Activated naive CD8-positive, alpha-beta T cell treated with anti-CD3 and anti-CD28 coated beads for 36 hours (primary cell): Measurements from ENCODE around the gene TOX2. TPM values are rescaled to one million over a fixed set of nuclear protein-coding genes. Genes with fewer than 3 reads are reported as not detected.

Experiments used
- DNase-seq: peaks from one replicate; pipeline ENCODE4 v3.0.0; 2021
- H3K27ac Mint-ChIP-seq: one replicate; pipeline ENCODE4 v1.8.0; 2022; ENCODE audit warnings: mild to moderate bottlenecking, moderate library complexity, mixed read lengths
- H3K27me3 Mint-ChIP-seq: one replicate; pipeline ENCODE4 v1.8.0; 2022; ENCODE audit warnings: mild to moderate bottlenecking, mixed read lengths
- H3K36me3 Mint-ChIP-seq: one replicate; pipeline ENCODE4 v1.8.0; 2021; ENCODE audit warnings: mild to moderate bottlenecking, mixed read lengths
- H3K4me1 Mint-ChIP-seq: one replicate; pipeline ENCODE4 v1.8.0; 2021; ENCODE audit warnings: mixed read lengths
- H3K4me3 Mint-ChIP-seq: one replicate; pipeline ENCODE4 v1.8.0; 2022; ENCODE audit warnings: mild to moderate bottlenecking, moderate library complexity, mixed read lengths
- H3K9me3 Mint-ChIP-seq: one replicate; pipeline ENCODE4 v1.8.0; 2022; ENCODE audit warnings: mixed read lengths
- total RNA-seq, 2 experiments: library from RNA; stranded (reverse); gene quantifications; one replicate each; pipeline ENCODE4 v1.2.3, GENCODE V29; 2021

Gene TOX2
- total RNA-seq, 2 experiments from 2014 or later = 0.45 to 0.52 TPM

- Mint-ChIP-seq H3K27me3 (peaks cover 12% of the 10 kb centered on the region), H3K4me1 (peaks cover 21% of the 10 kb centered on the region), H3K4me3 (no peak overlapping the region), H3K36me3 (no peaks in the 10 kb centered on the region), H3K27ac (no peak overlapping the region), H3K9me3 (no peaks in the 10 kb centered on the region)
- DNase-seq = no peak
Measured at GRCh38 chr20:44024820-44025580, 110.3 kb downstream of the TOX2 start.

- Mint-ChIP-seq H3K4me3 (no peak overlapping the region), H3K9me3 (no peaks in the 10 kb centered on the region), H3K4me1 (peaks cover 20% of the 10 kb centered on the region), H3K27me3 (peaks cover 12% of the 10 kb centered on the region), H3K36me3 (no peaks in the 10 kb centered on the region), H3K27ac (no peak overlapping the region)
- no peak for DNase-seq
Measured at GRCh38 chr20:44025756-44026155, 111.1 kb downstream of the TOX2 start.

GRCh38 chr20:44026647-44027342 is 112.1 kb downstream of the TOX2 start:
- no peak overlapping the region for H3K4me3 Mint-ChIP-seq
- H3K9me3 Mint-ChIP-seq = no peaks in the 10 kb centered on the region
- peaks cover 12% of the 10 kb centered on the region for H3K27me3 Mint-ChIP-seq
- DNase-seq = no peak
- H3K27ac Mint-ChIP-seq = no peak overlapping the region
- H3K4me1 Mint-ChIP-seq = peaks cover 19% of the 10 kb centered on the region
- no peaks in the 10 kb centered on the region for H3K36me3 Mint-ChIP-seq

- DNase-seq = no peak
- H3K36me3 Mint-ChIP-seq = no peaks in the 10 kb centered on the region
- H3K4me1 Mint-ChIP-seq = peaks cover 19% of the 10 kb centered on the region
- no peak overlapping the region for H3K4me3 Mint-ChIP-seq
- no peaks in the 10 kb centered on the region for H3K9me3 Mint-ChIP-seq
- peaks cover 15% of the 10 kb centered on the region for H3K27me3 Mint-ChIP-seq
- no peak overlapping the region for H3K27ac Mint-ChIP-seq
Measured at GRCh38 chr20:44027343-44028002, 112.8 kb downstream of the TOX2 start.

- no peaks in the 10 kb centered on the region for H3K9me3 Mint-ChIP-seq
- H3K4me3 Mint-ChIP-seq = no peak overlapping the region
- no peak for DNase-seq
- peaks cover 15% of the 10 kb centered on the region for H3K27me3 Mint-ChIP-seq
- H3K36me3 Mint-ChIP-seq = no peaks in the 10 kb centered on the region
- H3K27ac Mint-ChIP-seq = peak overlapping the region; percentile 61
- H3K4me1 Mint-ChIP-seq = peaks cover 24% of the 10 kb centered on the region
Measured at GRCh38 chr20:44028003-44028730, 113.5 kb downstream of the TOX2 start.

- peaks cover 2% of the 10 kb centered on the region for H3K9me3 Mint-ChIP-seq
- peak overlapping the region; percentile 14 for H3K4me3 Mint-ChIP-seq
- peak overlapping the region; percentile 61 for H3K27ac Mint-ChIP-seq
- H3K4me1 Mint-ChIP-seq = peaks cover 29% of the 10 kb centered on the region
- DNase-seq = peak; percentile 38
- no peaks in the 10 kb centered on the region for H3K36me3 Mint-ChIP-seq
- H3K27me3 Mint-ChIP-seq = peaks cover 15% of the 10 kb centered on the region
Measured at GRCh38 chr20:44028868-44029847, 114.5 kb downstream of the TOX2 start.

- H3K4me3 Mint-ChIP-seq = no peak overlapping the region
- peaks cover 2% of the 10 kb centered on the region for H3K9me3 Mint-ChIP-seq
- DNase-seq = no peak
- H3K4me1 Mint-ChIP-seq = peaks cover 29% of the 10 kb centered on the region
- no peaks in the 10 kb centered on the region for H3K36me3 Mint-ChIP-seq
- no peak overlapping the region for H3K27ac Mint-ChIP-seq
- peaks cover 15% of the 10 kb centered on the region for H3K27me3 Mint-ChIP-seq
Measured at GRCh38 chr20:44029848-44030230, 115.2 kb downstream of the TOX2 start.

GRCh38 chr20:44030394-44030793 is 115.7 kb downstream of the TOX2 start:
- peaks cover 15% of the 10 kb centered on the region for H3K27me3 Mint-ChIP-seq
- H3K36me3 Mint-ChIP-seq = no peaks in the 10 kb centered on the region
- H3K4me1 Mint-ChIP-seq = peaks cover 29% of the 10 kb centered on the region
- no peak overlapping the region for H3K27ac Mint-ChIP-seq
- peaks cover 2% of the 10 kb centered on the region for H3K9me3 Mint-ChIP-seq
- no peak for DNase-seq
- H3K4me3 Mint-ChIP-seq = no peak overlapping the region

- Mint-ChIP-seq H3K27me3 (peaks cover 15% of the 10 kb centered on the region), H3K36me3 (no peaks in the 10 kb centered on the region), H3K4me3 (no peak overlapping the region), H3K27ac (no peak overlapping the region), H3K9me3 (peaks cover 2% of the 10 kb centered on the region), H3K4me1 (peaks cover 29% of the 10 kb centered on the region)
- no peak for DNase-seq
Measured at GRCh38 chr20:44031001-44031574, 116.4 kb downstream of the TOX2 start.

GRCh38 chr20:44031781-44032582 is 117.3 kb downstream of the TOX2 start:
- no peak overlapping the region for H3K27ac Mint-ChIP-seq
- H3K27me3 Mint-ChIP-seq = peaks cover 15% of the 10 kb centered on the region
- H3K9me3 Mint-ChIP-seq = peaks cover 2% of the 10 kb centered on the region
- H3K4me3 Mint-ChIP-seq = no peak overlapping the region
- H3K36me3 Mint-ChIP-seq = no peaks in the 10 kb centered on the region
- H3K4me1 Mint-ChIP-seq = peaks cover 29% of the 10 kb centered on the region
- no peak for DNase-seq

GRCh38 chr20:44032583-44033331 is 118.1 kb downstream of the TOX2 start:
- Mint-ChIP-seq H3K4me3 (no peak overlapping the region), H3K27me3 (peaks cover 10% of the 10 kb centered on the region), H3K27ac (peak overlapping the region; percentile 53), H3K9me3 (peaks cover 2% of the 10 kb centered on the region), H3K36me3 (no peaks in the 10 kb centered on the region), H3K4me1 (peaks cover 29% of the 10 kb centered on the region)
- DNase-seq = no peak

- Mint-ChIP-seq H3K9me3 (peaks cover 2% of the 10 kb centered on the region), H3K4me1 (peaks cover 28% of the 10 kb centered on the region), H3K36me3 (no peaks in the 10 kb centered on the region), H3K4me3 (no peak overlapping the region), H3K27ac (peak overlapping the region; percentile 53), H3K27me3 (peaks cover 7% of the 10 kb centered on the region)
- DNase-seq = no peak
Measured at GRCh38 chr20:44033344-44033743, 118.7 kb downstream of the TOX2 start.
